ENCODE data around the gene IZUMO4. TPM values are rescaled to one million over a fixed set of nuclear protein-coding genes. Genes with fewer than 3 reads are reported as not detected.
"Not testable (repeated sequence)": the region's sequence is repeated elsewhere in the genome, so short reads cannot be mapped to it uniquely, and the experiment has no call there.

IZUMO4 gene
- total and polyA plus RNA-seq, 4 donors: 5.0 to 9.8 (median 7.3) TPM

DNA sequence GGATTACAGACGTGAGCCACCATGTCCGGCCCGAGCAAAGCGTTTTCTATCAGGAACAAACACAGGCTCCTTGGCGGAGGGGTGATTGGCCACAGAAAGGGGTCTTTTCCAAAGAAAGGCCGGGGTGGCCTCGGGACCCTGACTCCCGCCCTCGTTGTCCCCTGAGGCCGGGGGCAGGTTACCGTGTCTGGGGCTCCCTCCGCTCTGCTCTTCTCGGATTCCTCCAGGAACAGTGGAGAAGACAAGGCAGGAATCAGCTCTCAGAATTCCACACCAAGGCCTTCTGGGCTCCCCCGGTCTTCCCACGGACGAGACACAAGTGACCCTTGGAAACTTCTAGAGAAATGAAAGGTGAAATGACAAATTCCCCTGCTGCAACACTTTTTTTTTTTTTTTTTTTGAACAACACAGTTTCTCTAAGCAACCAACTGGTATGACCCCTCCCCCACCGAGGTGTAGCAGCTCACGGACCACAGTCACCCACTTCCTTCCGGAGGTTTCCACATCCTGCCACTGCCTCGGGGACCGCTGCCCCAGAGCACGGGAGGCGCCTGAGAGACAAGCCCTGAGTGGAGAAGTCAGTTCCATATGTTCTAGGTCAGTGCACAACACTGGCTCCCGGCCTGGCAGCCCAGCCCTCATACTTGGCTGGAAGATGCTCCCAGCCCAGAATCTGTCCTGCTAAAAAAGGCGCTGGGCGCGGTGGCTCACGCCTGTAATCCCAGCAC is 11.6 kb upstream of the IZUMO4 start:
- Histone ChIP-seq H3K27ac (ENCODE audit: low read depth in 1 of 2, low read length in 1 of 2) (peak overlapping the region in 1 of 2 donors; percentile 86), H3K4me1 (ENCODE audit: control insufficient read depth in 5 of 5, insufficient read depth in 5 of 5, low read length in 5 of 5) (peaks cover 0 to 31% (median 0%) of the 10 kb centered on the region in 5 donors), H3K9me3 (ENCODE audit: control insufficient read depth in 4 of 4, insufficient read depth in 3 of 4, low read length in 3 of 4) (no peaks in the 10 kb centered on the region), H3K36me3 (ENCODE audit: control insufficient read depth in 4 of 4, insufficient read depth in 4 of 4, low read length in 4 of 4) (peaks cover 0 to 16% (median 6%) of the 10 kb centered on the region in 4 donors), H3K4me3 (no peak overlapping the region), H3K27me3 (ENCODE audit: control insufficient read depth in 3 of 3, insufficient read depth in 3 of 3, low read length in 2 of 3) (no peaks in the 10 kb centered on the region), H3K9ac (ENCODE audit: insufficient read depth in 1 of 2, low read length in 2 of 2) (no peak overlapping the region)
- DNase-seq: peak in 1 of 3 donors; percentile 50
- TF ChIP-seq, protein P1, sequence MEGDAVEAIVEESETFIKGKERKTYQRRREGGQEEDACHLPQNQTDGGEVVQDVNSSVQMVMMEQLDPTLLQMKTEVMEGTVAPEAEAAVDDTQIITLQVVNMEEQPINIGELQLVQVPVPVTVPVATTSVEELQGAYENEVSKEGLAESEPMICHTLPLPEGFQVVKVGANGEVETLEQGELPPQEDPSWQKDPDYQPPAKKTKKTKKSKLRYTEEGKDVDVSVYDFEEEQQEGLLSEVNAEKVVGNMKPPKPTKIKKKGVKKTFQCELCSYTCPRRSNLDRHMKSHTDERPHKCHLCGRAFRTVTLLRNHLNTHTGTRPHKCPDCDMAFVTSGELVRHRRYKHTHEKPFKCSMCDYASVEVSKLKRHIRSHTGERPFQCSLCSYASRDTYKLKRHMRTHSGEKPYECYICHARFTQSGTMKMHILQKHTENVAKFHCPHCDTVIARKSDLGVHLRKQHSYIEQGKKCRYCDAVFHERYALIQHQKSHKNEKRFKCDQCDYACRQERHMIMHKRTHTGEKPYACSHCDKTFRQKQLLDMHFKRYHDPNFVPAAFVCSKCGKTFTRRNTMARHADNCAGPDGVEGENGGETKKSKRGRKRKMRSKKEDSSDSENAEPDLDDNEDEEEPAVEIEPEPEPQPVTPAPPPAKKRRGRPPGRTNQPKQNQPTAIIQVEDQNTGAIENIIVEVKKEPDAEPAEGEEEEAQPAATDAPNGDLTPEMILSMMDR (IDR thresholded peaks at IDR 0.05; ENCODE audit: control extremely low read depth, extremely low read depth): no peak
- 25 to 51% methylated on average over 28 of the region's 28 CpGs for WGBS, 2 donors
- ATAC-seq (ENCODE audit: insufficient read depth, low FRiP score): peak; percentile 55

DNA sequence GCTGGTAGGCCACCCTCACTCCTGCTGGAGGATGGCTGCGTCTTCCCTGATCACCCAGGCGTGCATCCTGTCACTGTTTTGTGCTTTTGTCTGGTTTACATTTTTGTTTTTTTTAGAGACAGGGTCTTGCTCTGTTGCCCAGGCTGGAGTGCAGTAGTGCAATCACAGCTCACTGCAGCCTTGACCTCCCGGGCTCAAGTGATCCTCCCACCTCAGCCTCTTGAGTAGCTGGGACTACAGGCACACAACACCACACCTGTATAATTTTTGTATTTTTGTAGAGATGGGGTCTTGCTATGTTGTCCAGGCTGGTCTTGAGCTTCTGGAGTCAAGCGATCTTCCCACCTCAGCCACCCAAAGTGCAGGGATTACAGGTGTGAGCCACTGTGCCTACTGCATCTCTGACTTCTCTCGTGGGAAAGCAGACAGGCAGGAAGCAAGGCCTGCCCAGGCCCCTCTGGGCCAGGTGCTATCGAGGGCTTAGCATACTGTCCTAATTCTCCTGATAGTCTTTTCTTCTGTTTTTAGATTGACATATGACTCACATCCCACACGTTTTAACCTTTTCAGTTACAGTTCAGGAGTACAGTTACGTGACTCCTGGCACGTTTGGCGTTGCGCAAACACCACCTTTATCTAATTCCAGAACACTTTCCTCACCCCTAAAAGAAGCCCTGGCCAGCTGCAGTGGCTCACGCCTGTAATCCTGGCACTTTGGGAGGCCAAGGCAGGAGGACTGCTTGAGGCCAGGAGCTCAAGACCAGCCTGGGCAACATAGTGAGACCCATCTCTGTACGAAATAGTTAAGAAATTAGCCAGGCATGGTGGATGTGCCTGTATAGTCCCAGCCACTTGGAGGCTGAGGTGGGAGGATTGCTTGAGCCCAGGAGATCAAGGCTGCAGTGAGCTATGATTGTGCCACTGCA is 9.8 kb upstream of the IZUMO4 start:
- DNase-seq; H3K9me3 ChIP-seq (ENCODE audit: control insufficient read depth in 4 of 4, insufficient read depth in 3 of 4, low read length in 3 of 4); H3K9ac ChIP-seq (ENCODE audit: insufficient read depth in 1 of 2, low read length in 2 of 2); ATAC-seq (ENCODE audit: insufficient read depth, low FRiP score); H3K4me3 ChIP-seq; H3K27me3 ChIP-seq (ENCODE audit: control insufficient read depth in 3 of 3, insufficient read depth in 3 of 3, low read length in 2 of 3): not testable (repeated sequence)
- WGBS, 2 donors: 59 to 62% methylated on average over 13 of the region's 13 CpGs
- Histone ChIP-seq H3K27ac (ENCODE audit: low read depth in 1 of 2, low read length in 1 of 2) (peak overlapping the region in 1 of 2 donors; percentile 68), H3K4me1 (ENCODE audit: control insufficient read depth in 5 of 5, insufficient read depth in 5 of 5, low read length in 5 of 5) (peaks cover 0 to 32% (median 3%) of the 10 kb centered on the region in 5 donors), H3K36me3 (ENCODE audit: control insufficient read depth in 4 of 4, insufficient read depth in 4 of 4, low read length in 4 of 4) (peaks cover 0 to 11% (median 2%) of the 10 kb centered on the region in 4 donors)

DNA sequence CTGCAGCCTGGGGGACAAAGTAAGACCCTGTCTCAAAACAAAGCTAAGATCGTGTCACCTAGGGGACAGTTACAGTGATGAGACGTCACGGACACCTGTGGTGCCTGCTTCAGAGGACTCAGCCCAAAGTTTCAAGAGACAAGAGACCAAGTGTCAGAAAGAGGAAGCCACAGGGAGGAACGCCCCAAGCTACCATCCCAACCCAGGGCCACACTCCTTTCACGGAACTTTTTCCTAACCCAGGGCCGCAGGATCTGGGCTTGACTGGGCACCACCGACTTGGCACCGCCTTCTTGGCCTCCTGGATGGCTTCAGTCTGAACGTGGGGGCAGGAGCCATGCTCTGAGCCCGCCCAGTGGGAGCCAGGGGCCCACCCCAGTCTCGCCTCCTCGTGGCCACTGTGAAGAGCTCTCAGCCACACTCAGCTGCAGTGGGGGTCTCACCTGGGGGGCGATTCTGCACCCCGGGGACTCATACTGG is 9.1 kb upstream of the IZUMO4 start:
- TF ChIP-seq, protein P1 (IDR thresholded peaks at IDR 0.05; ENCODE audit: control extremely low read depth, extremely low read depth): no peak
- WGBS, 2 donors: 39 to 67% methylated on average over 14 of the region's 14 CpGs
- DNase-seq (no peak), ATAC-seq (ENCODE audit: insufficient read depth, low FRiP score) (no peak)
- Histone ChIP-seq H3K36me3 (ENCODE audit: control insufficient read depth in 4 of 4, insufficient read depth in 4 of 4, low read length in 4 of 4) (peaks cover 0 to 7% (median 2%) of the 10 kb centered on the region in 4 donors), H3K4me1 (ENCODE audit: control insufficient read depth in 5 of 5, insufficient read depth in 5 of 5, low read length in 5 of 5) (peaks cover 0 to 28% (median 3%) of the 10 kb centered on the region in 5 donors), H3K27me3 (ENCODE audit: control insufficient read depth in 3 of 3, insufficient read depth in 3 of 3, low read length in 2 of 3) (no peaks in the 10 kb centered on the region), H3K27ac (ENCODE audit: low read depth in 1 of 2, low read length in 1 of 2) (peak overlapping the region in 1 of 2 donors; percentile 68), H3K4me3 (no peak overlapping the region), H3K9me3 (ENCODE audit: control insufficient read depth in 4 of 4, insufficient read depth in 3 of 4, low read length in 3 of 4) (no peaks in the 10 kb centered on the region), H3K9ac (ENCODE audit: insufficient read depth in 1 of 2, low read length in 2 of 2) (no peak overlapping the region)
